Suprapubic skin (tissue), 4 donors: ENCODE measurements around the gene PRR36. TPM values are rescaled to one million over a fixed set of nuclear protein-coding genes. Genes with fewer than 3 reads are reported as not detected.
A peak's percentile ranks its signal among the peaks of the same experiment; 100 is the strongest.

Experiments used
- DNase-seq, 2 donors: peaks; one replicate each; pipeline ENCODE4 v3.0.0-alpha.2; 2019; ENCODE audit warnings: low spot score in 2 of 2
- H3K27ac ChIP-seq: fragments of 200-600 bp; sonication (generic); one replicate; pipeline ENCODE4 v1.5.1; 2019
- H3K27me3 ChIP-seq: fragments of 200-600 bp; sonication (generic); one replicate; pipeline ENCODE4 v1.5.1; 2019
- H3K36me3 ChIP-seq: fragments of 200-600 bp; sonication (generic); one replicate; pipeline ENCODE4 v1.5.1; 2019
- H3K4me1 ChIP-seq: fragments of 200-600 bp; sonication (generic); one replicate; pipeline ENCODE4 v1.5.1; 2019
- H3K4me3 ChIP-seq: fragments of 200-600 bp; sonication (generic); one replicate; pipeline ENCODE4 v1.5.1; 2019; ENCODE audit warnings: mild to moderate bottlenecking
- H3K9me3 ChIP-seq: fragments of 200-600 bp; sonication (generic); one replicate; pipeline ENCODE4 v1.5.1; 2019
- CTCF ChIP-seq, 2 donors: fragments of 200-600 bp in 1 of 2; fragments of 450-650 bp in 1 of 2; sonication (generic) in 1 of 2; IDR thresholded peaks; one replicate each; pipeline ENCODE4 v1.5.1; 2016 to 2019; ENCODE audit warnings: antibody characterized with exemption in 2 of 2, mild to moderate bottlenecking in 1 of 2, moderate library complexity in 1 of 2
- EP300 ChIP-seq: sonication (generic); formaldehyde crosslinking; IDR thresholded peaks from one replicate; pipeline ENCODE4 v1.6.1; 2017; ENCODE audit warnings: antibody characterized with exemption
- POLR2A ChIP-seq, 2 donors: fragments of 450-650 bp; IDR thresholded peaks; one replicate each; pipeline ENCODE4 v1.6.1; 2017; ENCODE audit warnings: antibody characterized with exemption in 2 of 2, mild to moderate bottlenecking in 2 of 2, moderate library complexity in 2 of 2
- POLR2AphosphoS5 ChIP-seq, 3 donors: sonication (generic); formaldehyde crosslinking; IDR thresholded peaks; one replicate each; pipeline ENCODE4 v1.6.1; 2017; ENCODE audit warnings: antibody characterized with exemption in 3 of 3
- WGBS: methylation state at CpG from one replicate; pipeline ENCODE4 v1.1.5; 2018; 5-methylcytosine and 5-hydroxymethylcytosine counted together
- total RNA-seq, 4 donors: library from RNA; depleted of rRNA; stranded (reverse); fragments of >200 nt; gene quantifications; one replicate each; pipeline ENCODE4 v1.1.0, GENCODE V29; 2016

Gene PRR36
- total RNA-seq, 4 donors from 2014 or later: 0.26 to 1.1 (median 0.74) TPM

- WGBS: no CpG with 5 or more reads among the region's 47 CpGs
- Histone ChIP-seq H3K4me3 (peak overlapping the region; percentile 51), H3K4me1 (peaks cover 69% of the 10 kb centered on the region), H3K36me3 (no peaks in the 10 kb centered on the region), H3K27me3 (peaks cover 33% of the 10 kb centered on the region), H3K27ac (peak overlapping the region; percentile 77), H3K9me3 (no peaks in the 10 kb centered on the region)
- DNase-seq: peak in 1 of 2 donors; percentile 85
- TF ChIP-seq CTCF (IDR thresholded peaks at IDR 0.05): peak in 1 of 2 donors; percentile 0
- no peak for TF ChIP-seq POLR2A (IDR thresholded peaks at IDR 0.05)
Measured at GRCh38 chr19:7869453-7869909, 4.7 kb downstream of the PRR36 start.

GRCh38 chr19:7868671-7869452, 5.3 kb downstream of the PRR36 start:
- Histone ChIP-seq H3K4me1 (peaks cover 62% of the 10 kb centered on the region), H3K27me3 (peaks cover 26% of the 10 kb centered on the region), H3K27ac (peak overlapping the region; percentile 77), H3K4me3 (peak overlapping the region; percentile 51), H3K9me3 (no peaks in the 10 kb centered on the region), H3K36me3 (no peaks in the 10 kb centered on the region)
- DNase-seq: peak in 1 of 2 donors; percentile 85
- WGBS: 4% methylated on average over 4 of the region's 67 CpGs
- no peak for TF ChIP-seq POLR2AphosphoS5 (IDR thresholded peaks at IDR 0.05)
- TF ChIP-seq CTCF (IDR thresholded peaks at IDR 0.05): peak; percentile 70 to 93

- no peak for DNase-seq
- Histone ChIP-seq H3K36me3 (peaks cover 3% of the 10 kb centered on the region), H3K27me3 (peaks cover 21% of the 10 kb centered on the region), H3K4me3 (peak overlapping the region; percentile 51), H3K27ac (peak overlapping the region; percentile 77), H3K9me3 (no peaks in the 10 kb centered on the region), H3K4me1 (peaks cover 57% of the 10 kb centered on the region)
- TF ChIP-seq POLR2A (IDR thresholded peaks at IDR 0.05) (no peak), CTCF (IDR thresholded peaks at IDR 0.05) (no peak), POLR2AphosphoS5 (IDR thresholded peaks at IDR 0.05) (no peak), EP300 (no peak)
- WGBS: 6% methylated on average over 21 of the region's 21 CpGs
Measured at GRCh38 chr19:7868326-7868670, 5.9 kb downstream of the PRR36 start.

- no peak overlapping the region for H3K4me3 ChIP-seq
Measured at GRCh38 chr19:7867092-7867844, 6.9 kb downstream of the PRR36 start.

More at GRCh38 chr19:7867092-7867844, 6.9 kb downstream of the PRR36 start:
- Histone ChIP-seq H3K27ac (no peak overlapping the region), H3K9me3 (no peaks in the 10 kb centered on the region), H3K27me3 (peaks cover 10% of the 10 kb centered on the region), H3K36me3 (peaks cover 3% of the 10 kb centered on the region), H3K4me1 (peaks cover 56% of the 10 kb centered on the region)
- no peak for TF ChIP-seq CTCF (IDR thresholded peaks at IDR 0.05)
- TF ChIP-seq POLR2AphosphoS5 (IDR thresholded peaks at IDR 0.05): no peak
- no peak for TF ChIP-seq EP300
- TF ChIP-seq POLR2A (IDR thresholded peaks at IDR 0.05): no peak
- 89% methylated on average over 6 of the region's 9 CpGs for WGBS
- DNase-seq: no peak
